ENCODE results near the gene ABL2. TPM values are rescaled to one million over a fixed set of nuclear protein-coding genes. Genes with fewer than 3 reads are reported as not detected.
"Not testable (repeated sequence)": the region's sequence is repeated elsewhere in the genome, so short reads cannot be mapped to it uniquely, and the experiment has no call there.

ABL2 gene
- 1.3 TPM for polyA plus RNA-seq

DNA sequence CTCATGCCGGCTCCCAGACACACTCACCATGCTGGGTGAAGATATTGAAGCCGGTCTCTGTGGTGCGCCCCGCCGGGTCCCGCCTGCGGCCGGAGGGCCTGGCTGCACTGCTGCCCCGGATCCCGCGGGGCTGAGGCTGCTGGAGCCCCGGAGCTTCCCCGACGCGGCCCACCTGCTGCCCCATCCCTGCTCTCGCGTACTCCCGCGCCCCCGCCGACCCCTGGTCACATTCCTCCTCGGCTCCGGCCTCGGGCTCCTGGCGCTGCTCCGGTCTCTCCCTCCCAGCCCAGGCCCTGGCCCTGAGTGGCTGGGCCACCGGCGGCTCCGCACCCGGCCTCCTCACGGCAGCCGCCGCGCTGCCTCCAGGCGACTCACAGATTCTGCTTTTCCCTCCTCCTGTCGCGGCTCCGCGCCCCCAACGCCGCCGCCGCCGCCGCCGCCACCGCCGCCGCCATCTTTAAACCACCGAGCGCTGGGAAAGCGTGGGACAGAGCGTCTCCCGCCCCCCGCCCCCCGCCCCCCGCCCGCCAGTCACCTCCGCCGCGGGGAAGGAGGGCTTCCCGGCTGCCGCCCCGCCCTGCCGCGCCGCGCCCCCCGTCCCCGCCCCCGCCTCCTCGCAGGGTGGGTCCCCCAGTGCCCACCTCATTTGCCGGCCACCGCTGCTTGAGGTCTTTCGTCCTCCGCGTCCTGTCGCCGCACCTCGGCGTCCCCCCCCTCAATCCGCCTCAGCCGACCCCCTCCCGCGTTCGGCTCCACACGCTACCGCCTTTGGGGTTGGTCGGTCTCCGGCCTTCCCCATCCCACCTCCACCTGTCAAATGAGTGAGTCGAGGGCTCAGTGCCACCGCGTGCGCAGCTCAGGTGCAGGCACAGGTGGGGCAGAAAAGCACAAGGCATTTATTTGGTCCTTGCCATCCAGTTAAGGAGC lies at the start of gene ABL2:
ABL2 (minus strand) TSS at position 464 of the 927 bp plus-strand sequence; CDS start at position 184, 280 bp downstream.
- Mint-ChIP-seq H3K36me3 (no peaks in the 10 kb centered on the region), H3K27ac (peak within 1 kb of the TSS; percentile 53 to 92 (median 61)), H3K4me3 (peak within 1 kb of the TSS; percentile 86 to 97 (median 92)), H3K9me3 (no peaks in the 10 kb centered on the region), H3K27me3 (no peaks in the 10 kb centered on the region), H3K4me1 (peaks cover 13 to 29% (median 25%) of the 10 kb centered on the region in 3 donors)

DNA sequence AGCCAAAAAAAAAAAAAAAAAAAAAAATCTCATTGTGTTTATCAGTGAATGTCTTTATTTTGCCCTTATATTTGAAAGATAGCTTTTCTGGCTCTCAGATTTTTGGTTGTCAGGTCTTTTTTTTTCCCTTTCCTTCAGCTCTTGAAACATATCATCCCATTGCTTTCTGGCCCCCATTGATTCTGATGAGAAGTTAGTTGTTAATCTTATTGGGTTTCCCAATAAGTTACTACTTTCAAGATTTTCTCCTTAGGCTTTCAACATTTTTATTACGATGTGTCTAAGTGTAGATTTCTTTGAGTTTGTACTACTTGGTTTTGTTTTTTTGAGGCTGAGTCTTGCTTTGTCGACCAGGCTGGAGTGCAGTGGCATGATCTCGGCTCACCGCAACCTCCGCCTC lies 49.4 kb upstream of the ABL2 start:
- Mint-ChIP-seq H3K9me3 (peaks cover 3 to 8% (median 4%) of the 10 kb centered on the region in 3 donors), H3K27ac (no peak overlapping the region), H3K4me3 (no peak overlapping the region)

GRCh38 chr1:179274424-179274823 lies 44.9 kb upstream of the ABL2 start:
- not testable (repeated sequence) for H3K27ac Mint-ChIP-seq, H3K4me3 Mint-ChIP-seq, H3K27me3 Mint-ChIP-seq, H3K9me3 Mint-ChIP-seq, H3K36me3 Mint-ChIP-seq, H3K4me1 Mint-ChIP-seq

More for the DNA sequence above, 49.4 kb upstream of the ABL2 start:
- H3K27me3 Mint-ChIP-seq, result peaks cover 3% of the 10 kb centered on the region
- no peaks in the 10 kb centered on the region for H3K4me1 Mint-ChIP-seq
- no peaks in the 10 kb centered on the region for H3K36me3 Mint-ChIP-seq

DNA sequence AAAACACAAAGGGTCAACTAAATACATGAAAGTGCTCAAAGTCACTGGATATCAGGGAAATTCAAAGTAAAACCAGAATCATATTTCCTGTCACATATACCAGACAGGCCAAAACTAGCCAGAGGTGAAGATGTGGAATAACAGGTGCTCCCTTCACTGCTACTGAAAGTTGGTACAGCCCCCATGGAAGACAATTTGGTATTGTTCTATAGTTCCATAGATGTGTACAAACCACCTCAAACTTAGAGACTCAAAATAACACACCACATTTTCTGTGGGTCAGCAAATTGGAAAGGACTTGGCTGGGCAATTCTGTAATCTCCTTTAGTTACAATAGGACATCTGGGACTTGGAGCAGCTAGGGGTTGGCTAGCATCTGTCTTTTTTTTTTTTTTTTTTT lies 39.6 kb upstream of the ABL2 start:
- peaks cover 0 to 1% (median 0%) of the 10 kb centered on the region in 3 donors for H3K4me1 Mint-ChIP-seq

GRCh38 chr1:179264507-179264906 lies 35.0 kb upstream of the ABL2 start:
- no peaks in the 10 kb centered on the region for H3K36me3 Mint-ChIP-seq
- H3K4me1 Mint-ChIP-seq, result peaks cover 0 to 1% (median 0%) of the 10 kb centered on the region in 3 donors
- H3K27ac Mint-ChIP-seq, result peak overlapping the region in 1 of 3 donors; percentile 66
- H3K4me3 Mint-ChIP-seq, result no peak overlapping the region
- H3K9me3 Mint-ChIP-seq, result no peaks in the 10 kb centered on the region
- no peaks in the 10 kb centered on the region for H3K27me3 Mint-ChIP-seq

More for the DNA sequence above, 39.6 kb upstream of the ABL2 start:
- no peaks in the 10 kb centered on the region for H3K36me3 Mint-ChIP-seq
- H3K4me3 Mint-ChIP-seq, result no peak overlapping the region
- H3K27ac Mint-ChIP-seq, result peak overlapping the region in 1 of 3 donors; percentile 29
- H3K9me3 Mint-ChIP-seq, result no peaks in the 10 kb centered on the region
- H3K27me3 Mint-ChIP-seq, result no peaks in the 10 kb centered on the region

DNA sequence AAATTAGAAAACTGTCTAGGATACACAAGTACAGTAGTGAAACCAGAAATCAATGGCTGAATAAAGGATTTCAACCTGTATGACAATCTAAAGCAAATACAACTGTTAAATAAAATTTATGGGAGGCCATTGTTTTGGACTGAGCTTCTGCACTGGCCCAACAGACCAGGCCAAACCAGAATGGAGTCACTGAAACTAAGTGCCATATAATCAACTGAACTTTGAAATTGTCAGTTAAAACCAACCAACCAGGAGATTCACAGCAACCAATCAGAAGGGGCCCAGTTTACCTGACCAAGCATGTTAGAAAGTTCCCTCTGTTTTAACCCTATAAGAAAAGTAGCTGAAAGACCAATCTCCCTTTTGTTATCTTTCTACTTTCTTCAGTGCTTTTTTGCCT lies 33.6 kb upstream of the ABL2 start:
- Mint-ChIP-seq H3K4me1 (no peaks in the 10 kb centered on the region), H3K4me3 (no peak overlapping the region), H3K27me3 (no peaks in the 10 kb centered on the region), H3K27ac (no peak overlapping the region), H3K36me3 (no peaks in the 10 kb centered on the region), H3K9me3 (no peaks in the 10 kb centered on the region)

DNA sequence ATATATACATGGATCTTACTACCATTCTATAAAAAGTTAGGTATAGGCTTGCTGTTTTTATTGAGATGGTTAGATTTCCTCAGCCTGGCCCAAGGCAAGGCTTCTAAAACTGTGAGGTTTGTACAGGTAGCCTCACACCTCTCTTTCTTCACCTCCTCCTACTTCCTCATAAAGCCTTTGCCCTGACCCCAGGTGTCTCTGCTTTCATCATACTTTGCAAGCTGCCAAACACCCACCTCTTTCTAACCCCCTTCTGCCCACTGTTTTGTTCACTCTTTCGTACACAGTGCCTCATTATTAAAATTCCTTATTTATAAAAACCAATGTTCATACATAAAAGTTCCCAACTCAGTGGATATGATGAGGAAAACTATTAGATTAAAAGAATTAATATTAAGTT lies 32.7 kb upstream of the ABL2 start:
- H3K36me3 Mint-ChIP-seq, result no peaks in the 10 kb centered on the region

DNA sequence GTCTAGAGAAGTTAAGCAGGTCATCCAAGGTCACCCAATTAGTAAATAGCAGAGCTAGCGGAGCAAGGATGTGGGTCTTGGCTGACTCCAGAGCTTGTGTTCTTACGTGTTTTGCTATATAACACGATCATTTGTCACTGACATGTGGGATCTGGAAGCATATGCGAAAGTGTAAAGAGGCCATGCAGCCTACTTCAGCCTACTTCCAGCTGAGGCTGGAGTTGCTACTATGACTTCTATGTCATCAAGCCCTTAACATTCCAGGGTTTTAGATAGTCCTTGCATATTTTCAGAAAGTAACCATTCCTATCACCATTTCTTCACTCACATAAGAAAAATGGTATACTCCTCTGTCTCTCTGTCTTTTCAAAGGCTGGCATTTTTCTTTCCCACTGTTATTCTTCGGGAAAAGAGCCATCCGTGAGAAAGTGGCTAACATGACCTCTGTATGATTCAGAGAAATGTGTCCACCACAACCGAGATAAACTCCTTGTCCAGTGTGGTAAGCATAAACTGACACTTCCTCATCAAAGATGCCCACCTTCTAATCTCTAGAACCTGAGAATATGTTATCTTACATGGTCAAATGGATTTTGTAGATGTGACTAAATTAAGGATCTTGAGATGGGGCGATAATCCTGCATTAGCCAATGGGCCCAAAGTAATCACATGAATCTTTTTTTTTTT lies 24.0 kb upstream of the ABL2 start:
- no peaks in the 10 kb centered on the region for H3K36me3 Mint-ChIP-seq
- H3K27me3 Mint-ChIP-seq, result no peaks in the 10 kb centered on the region
- H3K4me1 Mint-ChIP-seq, result no peaks in the 10 kb centered on the region
- no peak overlapping the region for H3K27ac Mint-ChIP-seq
- H3K4me3 Mint-ChIP-seq, result no peak overlapping the region
- no peaks in the 10 kb centered on the region for H3K9me3 Mint-ChIP-seq

More for the DNA sequence above, 32.7 kb upstream of the ABL2 start:
- Mint-ChIP-seq H3K27ac (no peak overlapping the region), H3K4me1 (no peaks in the 10 kb centered on the region), H3K9me3 (no peaks in the 10 kb centered on the region), H3K27me3 (no peaks in the 10 kb centered on the region), H3K4me3 (no peak overlapping the region)

DNA sequence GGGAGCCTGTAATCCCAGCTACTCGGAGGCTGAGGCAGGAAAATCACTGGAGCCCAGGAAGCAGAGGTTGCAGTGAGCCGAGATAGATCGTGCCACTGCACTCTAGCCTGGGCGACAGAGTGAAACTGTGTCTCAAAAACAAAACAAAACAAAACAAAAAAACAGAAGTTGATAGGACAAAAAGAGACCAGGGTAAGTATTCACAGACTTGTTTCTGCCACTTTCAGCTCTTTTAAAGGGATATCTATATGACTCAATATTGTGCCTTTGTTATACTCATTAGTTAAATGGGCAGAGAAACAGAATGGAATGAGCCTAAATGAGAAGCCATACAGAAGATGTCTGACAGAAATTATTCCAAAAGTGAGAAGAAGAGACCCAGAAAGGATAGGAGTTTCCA lies 23.1 kb upstream of the ABL2 start:
- no peak overlapping the region for H3K4me3 Mint-ChIP-seq
- H3K27me3 Mint-ChIP-seq, result no peaks in the 10 kb centered on the region
- H3K36me3 Mint-ChIP-seq, result no peaks in the 10 kb centered on the region
- no peaks in the 10 kb centered on the region for H3K4me1 Mint-ChIP-seq
- no peak overlapping the region for H3K27ac Mint-ChIP-seq
- H3K9me3 Mint-ChIP-seq, result no peaks in the 10 kb centered on the region

GRCh38 chr1:179251675-179252074 lies 22.2 kb upstream of the ABL2 start:
- H3K27ac Mint-ChIP-seq, result no peak overlapping the region
- H3K4me3 Mint-ChIP-seq, result no peak overlapping the region

GRCh38 chr1:179247923-179248322 lies 18.4 kb upstream of the ABL2 start:
- no peaks in the 10 kb centered on the region for H3K27me3 Mint-ChIP-seq
- H3K9me3 Mint-ChIP-seq, result no peaks in the 10 kb centered on the region
- H3K4me1 Mint-ChIP-seq, result no peaks in the 10 kb centered on the region
- no peak overlapping the region for H3K4me3 Mint-ChIP-seq
- peaks cover 1% of the 10 kb centered on the region for H3K36me3 Mint-ChIP-seq
- H3K27ac Mint-ChIP-seq, result no peak overlapping the region

More at GRCh38 chr1:179251675-179252074, 22.2 kb upstream of the ABL2 start:
- Mint-ChIP-seq H3K36me3 (no peaks in the 10 kb centered on the region), H3K4me1 (no peaks in the 10 kb centered on the region), H3K27me3 (no peaks in the 10 kb centered on the region), H3K9me3 (no peaks in the 10 kb centered on the region)

DNA sequence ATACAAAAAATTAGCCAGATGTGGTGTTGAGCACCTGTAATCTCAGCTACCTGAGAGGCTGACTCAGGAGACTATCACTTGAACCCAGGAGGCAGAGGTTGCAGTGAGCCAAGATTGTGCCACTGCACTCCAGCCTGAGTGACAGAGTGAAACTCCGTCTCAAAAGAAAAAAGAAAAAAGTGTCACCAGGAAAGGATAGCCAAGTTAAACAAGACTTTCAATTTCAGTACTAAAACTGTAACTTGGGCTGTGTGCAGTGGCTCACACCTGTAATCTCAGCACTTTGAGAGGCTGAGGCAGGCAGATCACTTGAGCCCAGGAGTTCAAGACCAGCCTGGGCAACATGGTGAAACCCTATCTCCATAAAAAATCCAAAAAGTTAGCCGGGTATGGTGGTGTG lies 15.9 kb upstream of the ABL2 start:
- H3K27me3 Mint-ChIP-seq, result not testable (repeated sequence)

GRCh38 chr1:179241530-179242097 lies 12.1 kb upstream of the ABL2 start:
- no peak overlapping the region for H3K27ac Mint-ChIP-seq
- H3K4me1 Mint-ChIP-seq, result no peaks in the 10 kb centered on the region
- H3K4me3 Mint-ChIP-seq, result no peak overlapping the region
- no peaks in the 10 kb centered on the region for H3K27me3 Mint-ChIP-seq
- peaks cover 1% of the 10 kb centered on the region for H3K36me3 Mint-ChIP-seq
- no peaks in the 10 kb centered on the region for H3K9me3 Mint-ChIP-seq

More for the DNA sequence above, 15.9 kb upstream of the ABL2 start:
- not testable (repeated sequence) for H3K36me3 Mint-ChIP-seq, H3K4me1 Mint-ChIP-seq, H3K4me3 Mint-ChIP-seq, H3K27ac Mint-ChIP-seq, H3K9me3 Mint-ChIP-seq

GRCh38 chr1:179237222-179237621 lies 7.7 kb upstream of the ABL2 start:
- Mint-ChIP-seq H3K27me3 (no peaks in the 10 kb centered on the region), H3K27ac (no peak overlapping the region), H3K4me1 (no peaks in the 10 kb centered on the region), H3K9me3 (no peaks in the 10 kb centered on the region), H3K4me3 (no peak overlapping the region), H3K36me3 (no peaks in the 10 kb centered on the region)

DNA sequence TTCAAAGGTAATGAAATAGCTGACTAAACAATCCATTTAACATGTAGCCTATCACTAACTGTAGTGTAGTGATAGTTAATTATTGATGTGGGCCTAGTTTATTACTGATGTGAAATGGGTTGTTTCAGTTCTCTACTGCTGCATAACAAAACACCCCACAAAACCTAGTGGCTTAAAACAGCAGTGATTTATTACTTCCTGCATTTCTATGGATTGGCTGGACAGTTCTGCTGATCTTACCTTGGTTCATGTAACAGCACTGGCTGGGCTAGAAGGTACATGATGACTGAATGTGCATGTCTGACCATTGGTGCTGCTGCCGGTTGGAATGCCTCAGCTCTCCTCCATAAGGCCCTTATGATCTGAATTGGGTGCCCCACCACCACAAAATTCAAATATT lies 5.4 kb upstream of the ABL2 start:
- H3K9me3 Mint-ChIP-seq, result no peaks in the 10 kb centered on the region
- H3K4me1 Mint-ChIP-seq, result peaks cover 0 to 9% (median 6%) of the 10 kb centered on the region in 3 donors
- H3K4me3 Mint-ChIP-seq, result no peak overlapping the region
- H3K36me3 Mint-ChIP-seq, result no peaks in the 10 kb centered on the region
- H3K27me3 Mint-ChIP-seq, result no peaks in the 10 kb centered on the region
- H3K27ac Mint-ChIP-seq, result no peak overlapping the region
